HL-60/S4 (cell line): ENCODE results near the gene AP1S2.
"Not testable (repeated sequence)": the region's sequence is repeated elsewhere in the genome, so short reads cannot be mapped to it uniquely, and the experiment has no call there.

Experiments
- in situ Hi-C: fragments of 300-500 bp; cut with MboI; formaldehyde crosslinking; loops from 2 replicates; pipeline ENCODE4 v1.14.3; 2022; ENCODE audit warnings: low sequenced_read_pairs

Gene AP1S2

DNA sequence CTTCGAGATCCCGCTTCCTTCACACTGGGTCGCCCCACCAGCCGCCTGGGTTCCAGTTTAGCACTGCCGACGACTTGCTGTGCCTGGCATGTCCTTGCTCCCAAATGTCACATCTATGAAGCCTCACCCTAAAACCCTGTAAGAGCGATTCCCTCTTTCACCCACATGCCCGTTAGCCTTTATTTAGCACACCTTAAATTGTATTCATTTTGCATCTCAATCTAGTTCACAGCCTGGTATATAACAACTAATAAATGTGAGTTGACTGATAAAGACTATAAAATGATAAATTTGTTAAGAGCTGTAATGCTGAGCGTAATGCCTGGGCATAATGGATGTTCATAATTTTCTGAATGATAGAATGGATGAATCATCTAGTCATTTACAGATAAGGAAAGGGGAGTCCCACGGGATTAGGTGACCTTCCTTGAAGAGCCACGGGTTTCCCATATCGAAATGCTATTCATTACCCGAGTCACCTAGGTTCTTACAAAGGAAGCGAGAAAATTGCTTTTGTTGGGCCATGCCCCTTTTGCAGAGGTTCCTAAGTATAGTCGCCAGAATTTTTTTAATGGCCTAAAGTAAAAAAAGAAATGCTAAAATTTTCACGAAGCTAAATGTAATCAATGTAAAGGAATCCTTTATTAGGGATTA is 1.1 kb upstream of the AP1S2 start:
- in situ Hi-C loops, result no loop called here

DNA sequence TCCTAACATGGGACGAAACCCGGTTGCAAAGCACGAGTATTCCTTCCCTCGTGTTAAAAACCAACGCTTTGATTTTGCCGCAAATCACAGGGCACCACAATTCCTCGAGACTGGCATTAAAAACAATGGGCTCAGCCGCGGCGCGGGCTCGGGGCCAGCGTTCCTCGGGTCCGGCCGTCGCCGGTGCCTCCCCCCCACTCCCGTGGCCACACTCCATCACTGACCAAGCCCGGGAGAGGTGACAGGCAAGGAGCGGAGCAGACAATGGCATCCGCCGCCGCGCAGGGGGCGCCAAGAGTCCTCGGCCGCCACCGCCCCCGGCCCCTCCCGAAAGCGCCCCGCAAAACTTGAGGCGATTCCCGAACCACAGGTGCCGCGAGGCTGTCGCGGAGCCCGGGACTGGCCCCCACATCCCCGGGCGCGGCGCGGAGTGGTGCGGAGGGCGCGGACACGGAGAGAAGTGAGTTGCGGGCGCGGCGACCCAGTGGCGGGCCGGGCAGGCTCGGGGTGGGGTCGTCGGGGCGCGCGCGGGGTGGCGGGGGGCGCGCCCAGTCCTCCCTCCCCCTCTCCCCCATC is 445 bp downstream of the AP1S2 start:
- in situ Hi-C loops, result no loop called here

DNA sequence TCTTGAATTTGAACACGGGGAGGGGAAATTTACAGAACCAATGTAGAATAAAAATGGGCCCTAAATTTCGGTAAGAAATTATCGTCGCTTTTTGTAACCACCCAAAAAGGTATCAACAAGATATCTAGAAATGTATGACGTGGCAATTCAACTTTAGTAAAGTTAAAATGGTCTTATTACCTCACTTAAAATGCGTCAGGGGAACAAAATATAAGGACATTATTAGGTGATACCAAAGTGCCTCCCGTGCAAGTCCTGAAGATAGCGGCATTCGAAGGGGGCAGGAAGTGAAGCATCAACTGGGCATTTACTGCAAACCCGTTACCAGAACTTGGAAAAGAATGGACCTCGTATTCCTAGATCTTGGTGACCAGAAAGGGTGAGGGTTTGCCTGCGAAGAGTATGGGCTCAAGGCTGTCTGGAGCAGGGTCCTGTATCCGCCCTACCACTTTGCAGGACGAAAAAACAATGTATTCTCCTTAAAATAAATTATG is 980 bp downstream of the AP1S2 start:
- in situ Hi-C loops, result no loop called here

DNA sequence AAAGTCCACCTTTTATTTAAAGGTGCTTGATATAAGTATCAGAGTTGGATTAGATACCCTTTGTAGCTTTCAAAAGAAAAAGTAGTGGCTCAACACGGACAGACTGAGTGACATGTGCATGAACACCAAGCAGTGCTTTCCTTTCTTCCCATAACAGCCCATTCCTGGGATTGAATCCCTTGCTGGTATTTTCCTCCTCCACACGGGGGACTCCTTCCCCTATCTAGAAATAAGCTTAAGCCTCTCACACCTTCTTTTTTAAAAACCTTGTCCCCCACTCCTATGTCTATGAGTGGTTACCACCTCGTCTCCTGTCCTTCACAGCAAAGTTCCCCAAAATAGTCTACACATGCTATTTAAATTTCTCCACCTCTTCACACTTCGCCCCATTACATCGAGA is 5.1 kb downstream of the AP1S2 start:
- in situ Hi-C loops, result no loop called here

DNA sequence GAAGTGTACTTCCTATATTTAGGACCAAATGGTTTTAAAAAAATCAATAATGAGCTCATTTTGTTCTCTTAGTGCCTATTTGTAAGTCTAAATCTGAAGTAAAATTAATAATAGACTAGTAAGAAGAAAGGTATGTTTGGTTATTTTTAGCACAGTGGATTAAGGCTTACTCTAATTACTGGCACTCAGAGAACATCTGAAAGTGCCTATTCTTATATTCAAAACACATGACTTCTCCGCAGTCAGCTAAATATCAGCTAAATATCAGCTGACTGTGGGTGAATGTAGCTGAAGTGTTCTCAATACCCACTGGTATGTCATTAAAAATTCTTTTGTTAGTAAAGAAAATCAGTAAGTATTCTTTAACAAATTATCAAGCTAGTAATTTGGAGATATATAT is 6.0 kb downstream of the AP1S2 start:
- in situ Hi-C loops, result no loop called here

DNA sequence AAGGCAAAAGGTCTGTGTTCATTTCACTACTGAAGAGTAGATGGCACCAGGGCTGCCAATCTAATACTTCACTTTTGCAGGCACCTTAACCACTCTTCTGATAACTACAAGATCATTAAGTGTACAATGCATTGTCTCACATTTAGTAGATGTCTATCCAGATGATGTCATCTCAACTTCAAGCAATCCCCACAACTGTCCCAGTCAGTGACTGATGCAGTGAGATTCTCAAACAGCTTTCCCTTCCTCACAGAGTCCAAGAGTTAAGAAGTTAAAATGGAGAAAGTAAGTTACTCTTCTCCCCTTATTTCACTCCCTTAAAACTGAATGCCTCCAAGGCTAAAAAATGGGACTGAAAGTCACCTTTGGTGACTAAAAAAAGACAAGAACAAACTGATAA is 10.7 kb downstream of the AP1S2 start:
- in situ Hi-C loops, result no loop called here

DNA sequence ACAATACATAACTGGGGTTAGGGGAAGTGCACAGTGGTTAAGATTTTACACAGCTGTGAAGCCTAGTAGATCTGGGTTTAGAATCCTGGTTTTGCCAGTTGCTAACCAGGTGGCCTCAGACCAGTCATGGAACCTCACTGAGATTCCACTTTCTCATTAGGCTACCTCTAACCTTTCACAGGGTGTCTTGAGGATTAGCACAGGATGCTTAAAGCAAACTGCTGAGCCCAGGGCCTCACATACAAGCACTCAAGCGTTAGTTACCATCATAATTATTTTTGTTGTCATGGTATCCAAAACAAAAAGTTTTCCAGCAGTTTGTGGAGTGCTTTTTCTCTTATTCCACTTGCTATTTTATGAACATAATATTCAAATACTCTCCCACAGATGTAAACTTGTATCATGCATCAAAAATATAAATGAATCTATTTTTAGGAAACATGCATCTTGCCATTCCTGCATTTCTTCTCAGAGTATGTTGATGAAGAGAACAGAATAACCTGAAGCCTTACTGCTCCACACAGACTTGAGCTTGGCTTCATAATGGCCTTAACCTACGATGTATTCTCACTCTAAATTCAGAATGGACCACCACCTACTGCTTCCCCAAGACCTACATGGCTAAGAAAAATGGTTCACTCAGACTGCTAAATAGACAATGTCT is 12.6 kb downstream of the AP1S2 start:
- in situ Hi-C loops, result no loop called here

DNA sequence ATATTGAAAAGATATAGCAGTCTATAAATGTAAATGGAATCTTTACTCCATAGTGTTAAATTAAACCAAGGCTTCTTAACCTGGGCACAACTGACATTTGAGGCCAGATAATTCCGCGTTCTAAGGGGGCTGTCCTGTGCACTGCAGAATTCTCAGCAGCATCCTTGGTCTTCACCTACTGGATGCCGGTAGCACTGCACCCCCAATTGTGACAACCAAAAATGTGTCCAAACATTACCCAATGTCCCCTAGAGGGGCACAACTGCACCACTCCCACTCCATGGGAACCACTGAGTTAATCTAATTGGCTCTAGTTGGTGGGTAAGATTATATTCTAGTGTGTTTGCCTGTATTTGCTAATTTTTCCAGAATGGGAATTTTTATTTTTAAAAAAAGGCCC is 16.6 kb downstream of the AP1S2 start:
- in situ Hi-C loops, result no loop called here

DNA sequence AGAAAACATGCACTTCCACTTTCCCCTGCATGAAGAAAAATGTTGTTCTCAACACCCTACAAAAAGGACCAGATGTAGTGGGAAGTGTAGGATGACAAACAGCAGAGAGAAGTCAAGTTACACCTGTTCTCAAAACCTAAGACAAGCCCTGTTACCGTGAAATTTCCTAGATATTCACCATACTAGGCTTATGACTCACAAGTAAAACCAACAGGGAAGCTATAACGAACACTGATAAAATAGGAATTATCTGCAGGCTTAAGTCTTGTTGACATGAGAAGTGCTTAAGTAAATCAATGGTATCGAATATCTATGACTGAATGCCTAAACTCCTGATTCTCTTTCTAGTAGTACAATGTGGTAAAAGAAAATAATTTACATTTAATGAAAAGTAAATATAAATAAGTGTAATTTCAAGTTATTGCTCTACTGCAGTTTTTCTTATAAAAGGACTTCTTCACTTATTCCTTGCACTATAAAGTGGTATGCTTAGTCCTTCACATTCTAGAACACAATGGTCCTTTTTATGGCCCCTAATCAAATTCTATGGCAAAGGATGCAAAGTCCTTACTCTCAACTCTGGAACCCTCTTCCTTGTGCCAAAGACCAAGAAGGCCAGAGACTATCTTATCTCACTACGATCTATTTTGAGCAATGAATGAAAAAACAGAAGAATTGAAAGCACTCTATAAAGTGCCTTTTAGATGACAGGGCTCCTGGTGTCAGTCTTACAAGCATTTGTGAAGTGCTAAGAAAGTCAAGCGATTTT is 19.6 kb downstream of the AP1S2 start:
- in situ Hi-C loops, result no loop called here

DNA sequence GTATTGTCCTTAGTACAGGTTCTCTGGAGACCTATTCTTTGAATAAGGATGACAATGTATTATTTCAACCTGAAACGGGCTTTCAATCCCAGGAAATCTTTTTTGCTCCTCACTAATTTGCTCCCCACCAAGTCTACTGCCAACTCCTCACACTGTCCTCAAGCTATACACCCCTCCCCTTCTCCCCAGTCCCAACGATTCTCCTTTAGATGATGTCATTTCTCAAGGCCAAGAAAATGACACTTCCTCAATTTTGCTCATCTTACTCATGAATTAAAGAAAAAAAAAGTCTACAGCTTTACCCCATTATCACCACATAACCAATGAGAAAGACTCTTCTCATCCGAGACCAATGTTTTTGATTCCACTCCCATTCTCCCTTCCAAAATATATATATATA is 20.6 kb downstream of the AP1S2 start:
- in situ Hi-C loops, result no loop called here

DNA sequence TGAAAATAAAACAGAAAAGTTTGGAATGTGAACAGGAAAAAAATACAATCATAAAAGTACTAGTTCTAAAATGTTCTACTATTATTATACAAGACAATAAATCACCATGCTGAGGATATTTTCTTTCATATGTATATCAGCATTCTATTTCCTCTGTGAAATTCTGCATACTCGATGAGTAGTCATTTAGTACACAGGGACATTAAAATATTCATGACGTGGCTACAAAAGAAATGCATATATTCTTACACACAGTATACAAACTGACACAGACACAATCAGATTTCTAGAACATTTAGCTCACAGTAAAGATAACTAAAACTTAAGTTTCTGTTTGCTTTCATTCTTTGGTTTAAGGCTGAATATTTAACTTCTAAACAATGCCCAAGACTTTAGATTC is 23.3 kb downstream of the AP1S2 start:
- in situ Hi-C loops, result not testable (repeated sequence)

DNA sequence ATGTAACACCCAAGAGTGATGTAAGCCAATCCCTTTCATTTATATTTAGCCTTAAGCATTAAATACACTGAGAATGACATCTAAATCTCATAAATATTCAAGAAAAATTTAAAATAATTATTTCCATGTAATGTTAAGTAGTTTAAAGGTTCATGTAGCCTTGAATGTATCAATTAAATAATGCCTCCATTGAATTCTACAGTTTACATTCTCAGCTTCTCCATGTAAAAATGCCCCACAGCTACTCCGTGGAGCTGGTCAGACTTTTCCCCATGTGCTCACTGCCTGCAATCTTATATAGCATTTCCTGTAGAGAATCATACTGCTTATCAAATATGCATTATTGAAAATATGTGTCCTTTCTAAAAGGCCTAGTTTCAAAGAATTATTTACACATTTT is 25.4 kb downstream of the AP1S2 start:
- in situ Hi-C loops, result no loop called here

DNA sequence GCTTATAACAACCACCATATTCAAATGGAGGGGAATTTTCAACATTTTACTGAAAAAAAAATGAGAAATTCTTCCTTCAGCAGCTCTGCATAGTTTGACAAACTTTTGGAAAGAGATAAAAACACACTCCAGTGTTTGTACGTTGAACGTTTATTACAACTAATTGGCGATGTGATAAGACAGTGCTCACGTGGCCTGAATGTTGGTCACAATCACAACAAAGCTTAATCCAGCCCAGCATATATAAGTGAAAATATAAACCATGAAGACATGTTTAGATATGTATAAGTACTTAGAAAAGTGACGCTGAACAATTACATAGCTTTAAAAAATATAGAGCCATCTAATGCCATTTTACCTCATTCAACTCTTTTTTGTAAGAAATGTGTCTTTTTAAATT is 28.7 kb downstream of the AP1S2 start:
- in situ Hi-C loops, result no loop called here

DNA sequence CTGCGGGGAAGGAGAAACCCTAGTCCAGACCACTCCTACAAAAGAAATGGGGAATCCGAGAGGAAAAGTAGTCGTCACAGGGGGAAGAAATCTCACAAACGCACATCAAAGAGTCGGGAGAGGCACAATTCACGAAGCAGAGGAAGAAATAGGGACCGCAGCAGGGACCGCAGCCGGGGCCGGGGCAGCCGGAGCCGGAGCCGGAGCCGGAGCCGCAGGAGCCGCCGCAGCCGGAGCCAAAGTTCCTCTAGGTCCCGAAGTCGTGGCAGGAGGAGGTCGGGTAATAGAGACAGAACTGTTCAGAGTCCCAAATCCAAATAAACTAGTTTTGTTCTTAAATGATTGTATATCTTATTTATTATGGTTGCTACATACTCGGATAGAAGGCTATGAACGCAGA is 31.7 kb downstream of the AP1S2 start:
- in situ Hi-C loops, result no loop called here

DNA sequence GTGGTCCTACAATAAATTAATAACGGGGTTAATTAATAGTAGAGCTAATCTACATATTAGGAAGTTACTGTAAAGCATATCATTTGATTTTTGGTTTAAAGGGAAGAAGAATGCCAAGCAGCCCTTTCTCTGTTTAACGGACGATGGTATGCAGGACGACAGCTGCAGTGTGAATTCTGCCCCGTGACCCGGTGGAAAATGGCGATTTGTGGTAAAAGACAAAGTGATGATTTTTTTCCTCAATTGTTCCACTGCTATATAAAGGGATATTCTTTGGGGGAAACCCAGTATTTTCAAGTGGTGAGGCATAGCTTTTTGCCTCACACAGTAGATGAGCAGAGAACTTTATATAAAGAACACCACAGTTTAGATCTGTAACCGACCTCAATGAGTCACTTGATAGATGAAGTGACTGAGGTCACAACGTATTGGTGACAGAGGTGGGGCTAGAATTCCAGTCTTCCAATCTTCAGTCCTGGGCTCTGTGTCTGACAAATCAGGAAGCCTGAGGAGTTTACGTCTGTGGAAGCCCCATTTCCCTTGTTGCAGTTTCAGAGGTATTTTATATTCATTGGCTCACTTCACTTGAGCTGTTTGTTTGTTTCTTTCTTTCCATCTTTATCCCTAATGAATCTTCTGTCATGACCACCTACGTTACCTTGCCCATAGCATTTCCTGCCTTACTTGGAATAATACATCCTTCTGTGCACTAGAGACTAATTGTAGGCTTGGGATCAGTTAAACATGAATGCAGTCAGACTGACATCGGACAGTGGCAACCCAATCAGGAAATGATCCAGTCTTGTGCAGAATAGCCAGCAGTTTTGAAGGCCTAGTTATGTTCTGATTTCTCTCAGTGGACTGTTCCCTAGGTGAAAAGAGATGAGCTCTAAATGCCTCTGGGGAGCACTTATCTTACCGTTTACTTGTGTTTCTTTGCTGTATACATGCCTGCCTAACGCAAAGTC is 34.2 kb downstream of the AP1S2 start:
- in situ Hi-C loops, result no loop called here

DNA sequence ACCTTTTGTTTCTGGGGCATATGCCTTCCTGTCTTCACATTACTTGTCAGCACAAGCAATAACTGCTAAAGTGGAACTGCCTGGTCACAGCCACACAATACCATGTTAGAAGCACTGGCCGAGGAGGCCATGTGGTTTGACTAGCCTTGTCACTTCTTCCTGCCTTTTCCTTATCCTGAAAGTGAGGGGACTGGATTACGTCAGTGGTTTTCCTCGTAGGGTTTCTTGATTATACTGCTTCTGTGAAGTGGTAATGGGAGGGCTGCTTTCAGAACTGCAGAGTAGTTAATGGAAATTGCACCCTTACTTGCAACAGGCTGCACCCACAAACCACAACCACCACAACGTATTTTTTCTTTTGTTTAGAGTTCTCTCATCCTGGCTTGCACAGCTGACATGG is 37.7 kb downstream of the AP1S2 start:
- in situ Hi-C loops, result no loop called here

DNA sequence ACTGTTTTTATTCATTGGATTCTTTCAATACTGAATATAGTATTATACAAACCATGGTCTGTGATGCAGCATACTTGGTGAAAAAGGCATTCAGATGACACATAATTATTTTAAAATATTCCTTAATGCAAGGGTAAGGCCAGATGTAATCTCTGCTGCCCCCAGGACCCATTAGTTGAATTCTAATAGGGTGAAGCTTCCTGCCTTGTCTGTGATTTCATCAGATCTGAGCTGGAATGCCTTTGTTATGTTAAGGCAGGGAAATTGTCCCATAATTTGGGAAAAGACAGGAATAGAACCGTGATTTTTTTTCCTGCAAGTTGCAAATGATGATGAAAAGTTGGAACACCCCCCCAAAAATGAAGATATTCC is 38.2 kb downstream of the AP1S2 start:
- in situ Hi-C loops, result no loop called here

DNA sequence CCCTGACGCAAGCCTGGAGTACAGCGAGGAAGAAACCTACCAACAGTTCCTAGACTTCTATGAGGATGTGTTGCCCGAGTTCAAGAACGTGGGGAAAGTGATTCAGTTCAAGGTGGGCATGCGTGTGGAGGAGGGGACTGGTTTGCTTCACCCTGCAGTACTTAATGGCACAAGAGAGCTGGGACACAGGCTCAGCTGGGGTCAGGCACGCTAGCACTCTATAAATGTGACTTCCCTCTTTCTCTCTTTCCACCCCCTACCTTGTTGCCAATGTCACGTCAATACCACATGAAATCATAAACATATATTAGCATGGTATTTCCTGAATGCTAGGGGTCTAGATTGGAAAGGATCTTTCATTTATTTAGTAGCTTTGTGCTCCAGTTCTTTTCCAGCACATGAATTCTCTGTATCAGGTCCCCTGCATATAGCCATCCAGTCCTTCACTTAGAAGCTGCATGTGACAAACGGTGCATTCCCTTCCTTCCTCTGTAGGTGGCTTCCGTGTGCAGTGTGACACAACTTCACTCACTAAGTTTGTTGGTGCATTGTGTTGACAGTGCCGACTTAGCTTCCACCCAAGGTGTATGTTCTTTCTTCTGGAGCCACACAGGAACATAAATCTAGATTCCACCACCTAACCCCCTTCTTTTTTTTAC is 38.7 kb downstream of the AP1S2 start:
- in situ Hi-C loops, result no loop called here

DNA sequence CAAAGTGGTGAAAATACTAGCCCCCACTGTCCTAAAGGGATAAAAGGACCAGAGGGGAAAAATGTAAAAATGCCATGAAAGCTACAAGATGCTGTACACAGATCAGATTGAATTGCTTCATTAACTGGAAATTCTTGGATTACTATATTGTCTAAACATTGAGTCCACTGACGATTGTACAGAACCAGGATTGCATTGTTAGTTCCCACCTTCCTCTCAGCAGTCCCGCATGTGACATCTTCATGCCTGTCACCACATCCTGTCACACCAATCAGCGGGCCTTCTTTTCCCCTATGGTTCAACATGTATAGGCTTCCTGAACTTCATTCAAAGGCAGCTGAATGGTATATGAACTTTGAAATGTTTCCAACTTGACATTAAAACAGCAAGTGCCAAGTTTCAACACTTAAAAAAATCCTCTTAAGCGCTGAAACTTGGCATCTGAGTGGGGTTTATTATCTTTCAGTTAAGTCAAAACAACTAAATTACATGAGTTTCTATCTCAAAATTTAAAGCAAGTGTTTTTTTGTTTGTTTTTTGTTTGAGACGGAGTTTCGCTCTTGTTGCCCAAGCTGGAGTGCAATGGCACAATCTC is 39.7 kb downstream of the AP1S2 start:
- in situ Hi-C loops, result no loop called here

DNA sequence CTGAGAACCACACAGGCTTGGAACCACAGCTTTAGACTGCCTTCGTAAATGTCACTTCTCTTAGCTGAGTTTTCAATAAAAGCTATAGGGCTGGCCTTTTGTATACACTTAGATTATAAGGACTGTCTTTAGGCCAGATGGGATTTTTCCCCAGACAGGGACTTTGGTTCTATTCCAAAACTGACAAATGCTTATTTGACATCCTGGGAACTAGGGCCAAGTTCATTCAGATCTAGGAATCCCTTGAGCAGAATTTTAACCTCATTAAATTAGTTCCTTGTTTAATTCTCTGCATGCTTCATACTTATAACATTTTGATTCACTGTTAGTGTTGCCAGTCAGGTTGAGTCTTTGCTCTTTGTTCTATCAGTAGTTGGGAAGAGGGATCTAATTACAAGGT is 41.2 kb downstream of the AP1S2 start:
- in situ Hi-C loops, result no loop called here
